Psoas muscle (tissue), 8 donors: ENCODE results near the gene WDSUB1. TPM values are rescaled to one million over a fixed set of nuclear protein-coding genes. Genes with fewer than 3 reads are reported as not detected.

ENCODE experiments used
- ATAC-seq, 4 donors: fragments of 200-7000 bp; cut with Tn5 transposase; one replicate each; pipeline ENCODE4 v1.9.1; 2020; ENCODE audit warnings: moderate library complexity in 3 of 4, mild to moderate bottlenecking in 2 of 4
- DNase-seq, 2 donors: peaks; one replicate each; pipeline ENCODE4 v3.0.0-alpha.2; 2020
- H3K27ac ChIP-seq: fragments of 200-600 bp; one replicate; pipeline ENCODE4 v1.8.0; 2022
- H3K27me3 ChIP-seq, 3 donors: fragments of 200-600 bp in 1 of 3; one replicate each; pipeline versions ENCODE4 v1.6.1 to v1.8.0; 2013 to 2022; ENCODE audit warnings: low read length in 2 of 3, mild to moderate bottlenecking in 2 of 3, moderate library complexity in 1 of 3; ENCODE audit not compliant: insufficient read depth in 3 of 3
- H3K36me3 ChIP-seq, 2 donors: fragments of 200-600 bp in 1 of 2; one replicate each; pipeline versions ENCODE4 v1.6.1 to v1.8.0; 2013 to 2022; ENCODE audit warnings: low read depth in 1 of 2, mild to moderate bottlenecking in 1 of 2, moderate library complexity in 1 of 2; ENCODE audit not compliant: insufficient read depth in 1 of 2
- H3K4me1 ChIP-seq: fragments of 200-600 bp; one replicate; pipeline ENCODE4 v1.8.0; 2022
- H3K4me3 ChIP-seq: fragments of 200-600 bp; one replicate; pipeline ENCODE4 v1.8.0; 2022; ENCODE audit warnings: mild to moderate bottlenecking
- H3K9me3 ChIP-seq: fragments of 200-600 bp; one replicate; pipeline ENCODE4 v1.8.0; 2022
- WGBS, 3 donors: extraction: QIAGEN DNeasy Blood & Tissue Kit; methylation state at CpG; one replicate each; pipeline versions ENCODE4 v1.1.6 to v1.1.7; 2013; 5-methylcytosine and 5-hydroxymethylcytosine counted together
- intact Hi-C, 2 donors: fragments of 100-400 bp; cut with DNase I; formaldehyde crosslinking; loops; one replicate each; pipeline versions ENCODE4 v1.11.0 to v1.14.2; 2022
- polyA plus RNA-seq, 3 donors: library from polyadenylated mRNA; stranded (reverse); fragments of 200-250 nt; gene quantifications; one replicate each; pipeline ENCODE4 v1.2.3, GENCODE V29; 2013
- total RNA-seq, 4 donors: library from RNA; stranded (reverse); fragmentation: NEBNext Ultra II Directional in 2 of 4; extraction: Animal tissue kit (Norgen Biotek cat#: 25700) in 2 of 4; gene quantifications; one replicate each; pipeline versions ENCODE4 v1.2.1 to v1.2.4, GENCODE V29; 2021 to 2023
- TF ChIP-seq, protein P1 (sequence below): fragments of 200-600 bp; IDR thresholded peaks from one replicate; pipeline ENCODE4 v1.8.0; 2022; ENCODE audit warnings: antibody characterized with exemption
- donor health status: healthy with polysubstance abuse.
- donor health status: DM: no; HTN: no; CAD: no; lungs with moderate emphysema.
- donor health status: Bipolar disorder and iron deficiency.
- donor health status: healthy.
- donor health status: DM: yes; HTN: yes; CAD: no.
- donor health status: DM: no; HTN: no; CAD: no.
- donor health status: DM: no; HTN: no; CAD: no.
- donor health status: DM: yes; HTN: yes; CAD: no.

WDSUB1 gene
- total and polyA plus RNA-seq, 7 donors = 3.5 to 4.9 (median 4.4) TPM

DNA sequence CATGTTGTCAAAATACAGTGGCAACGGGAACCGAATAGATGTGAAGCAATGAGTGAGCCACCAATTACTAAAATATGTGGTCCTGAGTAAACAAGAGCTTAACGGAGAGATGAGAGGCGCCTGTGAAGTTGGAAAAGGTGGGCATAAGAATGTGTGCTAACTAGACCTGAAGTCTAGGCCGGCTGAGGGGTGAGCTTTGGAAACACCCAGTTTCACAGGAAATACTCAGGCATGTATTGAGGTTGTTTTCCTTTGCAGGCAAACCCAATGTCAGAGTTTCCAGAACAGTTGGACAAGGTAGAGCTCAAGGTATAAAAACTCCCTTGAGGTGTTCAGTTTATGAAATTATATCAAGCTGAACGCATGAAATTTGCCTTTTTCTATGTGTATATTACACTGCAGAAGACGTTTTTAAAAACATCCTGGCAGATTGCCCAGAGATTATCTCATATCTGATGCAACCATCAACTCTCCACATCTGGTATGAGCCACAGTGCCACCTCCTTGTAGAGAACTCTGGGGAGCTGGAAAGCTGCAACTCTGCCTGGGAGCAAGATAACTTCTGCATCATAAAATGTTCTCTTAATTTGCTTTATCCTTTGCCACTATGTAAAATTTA, 3.9 kb upstream of the WDSUB1 start:
- no peaks in the 10 kb centered on the region for H3K9me3 ChIP-seq
- intact Hi-C loops = no loop called here
- no peak for DNase-seq
- H3K4me3 ChIP-seq = no peak overlapping the region
- no peaks in the 10 kb centered on the region for H3K36me3 ChIP-seq
- H3K27ac ChIP-seq = no peak overlapping the region
- H3K4me1 ChIP-seq = peaks cover 6% of the 10 kb centered on the region
- TF ChIP-seq, protein P1, sequence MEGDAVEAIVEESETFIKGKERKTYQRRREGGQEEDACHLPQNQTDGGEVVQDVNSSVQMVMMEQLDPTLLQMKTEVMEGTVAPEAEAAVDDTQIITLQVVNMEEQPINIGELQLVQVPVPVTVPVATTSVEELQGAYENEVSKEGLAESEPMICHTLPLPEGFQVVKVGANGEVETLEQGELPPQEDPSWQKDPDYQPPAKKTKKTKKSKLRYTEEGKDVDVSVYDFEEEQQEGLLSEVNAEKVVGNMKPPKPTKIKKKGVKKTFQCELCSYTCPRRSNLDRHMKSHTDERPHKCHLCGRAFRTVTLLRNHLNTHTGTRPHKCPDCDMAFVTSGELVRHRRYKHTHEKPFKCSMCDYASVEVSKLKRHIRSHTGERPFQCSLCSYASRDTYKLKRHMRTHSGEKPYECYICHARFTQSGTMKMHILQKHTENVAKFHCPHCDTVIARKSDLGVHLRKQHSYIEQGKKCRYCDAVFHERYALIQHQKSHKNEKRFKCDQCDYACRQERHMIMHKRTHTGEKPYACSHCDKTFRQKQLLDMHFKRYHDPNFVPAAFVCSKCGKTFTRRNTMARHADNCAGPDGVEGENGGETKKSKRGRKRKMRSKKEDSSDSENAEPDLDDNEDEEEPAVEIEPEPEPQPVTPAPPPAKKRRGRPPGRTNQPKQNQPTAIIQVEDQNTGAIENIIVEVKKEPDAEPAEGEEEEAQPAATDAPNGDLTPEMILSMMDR = no peak
- WGBS, 3 donors = 54 to 58% (median 57%) methylated on average over 7 of the region's 7 CpGs
- H3K27me3 ChIP-seq = no peaks in the 10 kb centered on the region
- no peak for ATAC-seq

DNA sequence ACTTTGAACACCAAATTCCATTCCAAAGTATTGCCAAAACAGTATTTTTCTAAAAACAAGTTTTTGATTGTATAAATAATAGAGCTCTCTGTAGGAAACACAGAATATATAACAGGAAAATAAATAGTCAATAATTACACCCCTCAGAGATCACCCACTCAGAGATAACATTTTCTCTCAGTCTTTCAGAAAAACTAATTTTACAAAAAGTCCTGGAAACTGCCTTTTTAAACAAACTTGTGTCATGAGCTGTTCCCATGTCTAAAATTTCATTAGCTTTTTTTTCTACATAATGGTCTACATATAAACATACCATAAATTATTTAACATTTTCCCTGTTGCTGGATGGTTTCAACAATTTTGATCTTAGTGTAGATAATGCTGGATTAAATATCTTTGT, 1.2 kb upstream of the WDSUB1 start:
- intact Hi-C loops = loop anchor here in 1 of 2 donors (5.0 kb wide), 1 partner anchor 35 kb away; no protein-coding TSS in a partner anchor
- Histone ChIP-seq H3K4me3 (no peak overlapping the region), H3K4me1 (peaks cover 14% of the 10 kb centered on the region), H3K36me3 (peaks cover 0 to 4% of the 10 kb centered on the region in 2 donors), H3K27ac (no peak overlapping the region), H3K27me3 (no peaks in the 10 kb centered on the region), H3K9me3 (no peaks in the 10 kb centered on the region)
- TF ChIP-seq, protein P1 = no peak
- DNase-seq = no peak
- no peak for ATAC-seq

DNA sequence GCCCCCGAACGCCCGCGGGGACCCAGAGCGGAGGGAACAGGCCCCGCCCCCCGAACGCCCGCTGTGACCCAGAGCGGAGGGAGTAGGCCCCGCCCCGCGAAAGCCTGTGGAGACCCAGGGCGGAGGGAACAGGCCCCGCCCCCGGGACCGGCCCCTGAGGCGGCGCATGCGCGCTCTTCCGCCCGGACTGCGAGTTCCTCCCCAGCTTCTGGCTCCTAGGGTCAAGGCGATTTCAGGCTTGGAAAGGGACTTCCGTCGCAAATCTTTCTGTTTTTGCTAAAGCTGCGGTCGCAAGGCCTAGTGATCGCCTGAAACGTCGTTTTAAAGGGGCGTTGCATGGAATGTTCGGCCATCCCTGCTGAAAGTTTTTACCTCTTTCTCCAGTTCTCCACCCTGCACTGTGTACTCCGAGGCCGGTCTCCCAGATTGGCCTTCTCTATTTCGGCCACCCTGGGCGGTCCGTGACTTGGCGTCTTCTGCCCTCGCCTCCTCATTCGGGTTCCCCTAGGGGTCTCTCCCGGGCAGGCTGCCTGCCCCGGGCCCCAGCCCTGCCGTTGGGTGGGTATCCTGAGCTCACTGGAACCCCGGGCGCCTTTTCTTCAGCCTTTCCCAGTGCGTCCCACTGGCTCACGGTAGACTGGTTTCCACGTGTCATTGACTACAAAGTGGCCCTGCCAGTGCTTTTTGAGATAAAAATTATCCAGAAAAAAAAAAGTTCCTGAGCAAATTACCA, 372 bp upstream of the WDSUB1 start:
- ATAC-seq (peak; percentile 97 to 99 (median 99)), DNase-seq (peak; percentile 99)
- H3K27me3 ChIP-seq = no peaks in the 10 kb centered on the region
- peaks cover 14% of the 10 kb centered on the region for H3K4me1 ChIP-seq
- WGBS, 3 donors = 0 to 1% (median 1%) methylated on average over 32 to 50 of the region's 50 CpGs
- peak overlapping the region; percentile 92 for H3K27ac ChIP-seq
- TF ChIP-seq, protein P1 = no peak
- no peaks in the 10 kb centered on the region for H3K9me3 ChIP-seq
- intact Hi-C loops = loop anchor here in 1 of 2 donors (1.0 to 5.0 kb wide), 2 partner anchors 35 to 329 kb away; partner anchors contain the start of gene BAZ2B
- H3K36me3 ChIP-seq = peaks cover 0 to 8% of the 10 kb centered on the region in 2 donors
- H3K4me3 ChIP-seq = peak overlapping the region; percentile 94

DNA sequence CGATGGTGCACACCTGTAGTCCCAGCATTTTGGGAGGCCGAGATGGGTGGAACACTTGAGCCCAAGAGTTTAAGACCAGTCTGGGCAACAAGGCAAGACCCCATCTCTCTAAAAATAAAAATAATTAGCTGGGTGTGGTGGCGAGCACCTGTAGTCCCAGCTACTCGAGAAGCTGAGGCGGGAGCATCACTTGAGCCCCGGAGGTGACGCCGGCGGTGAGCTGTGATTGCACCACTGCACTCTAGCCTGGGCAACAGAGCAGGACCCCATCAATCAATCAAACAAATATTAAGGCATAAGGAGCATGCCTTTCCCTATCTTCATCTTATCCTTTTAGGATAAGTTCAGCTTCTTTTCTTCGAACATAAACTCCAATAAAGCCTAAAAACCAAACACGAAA, 1.1 kb downstream of the WDSUB1 start:
- Histone ChIP-seq H3K27ac (peak overlapping the region; percentile 92), H3K4me1 (peaks cover 14% of the 10 kb centered on the region), H3K36me3 (peaks cover 0 to 18% of the 10 kb centered on the region in 2 donors), H3K9me3 (no peaks in the 10 kb centered on the region), H3K27me3 (no peaks in the 10 kb centered on the region), H3K4me3 (peak overlapping the region; percentile 94)
- intact Hi-C loops = loop anchor here in 1 of 2 donors (5.0 kb wide), 1 partner anchor 33 kb away; no protein-coding TSS in a partner anchor
- no peak for DNase-seq
- TF ChIP-seq, protein P1 = no peak
- ATAC-seq = no peak
- WGBS, 3 donors = 82 to 90% (median 86%) methylated on average over 11 of the region's 11 CpGs
